Astrocyte of the cerebellum (primary cell): ENCODE results near the gene CNDP1.

Experiments
- DNase-seq: peaks from one replicate; pipeline ENCODE4 v3.0.0-alpha.2; 2011; ENCODE audit warnings: low read depth
- H3K4me3 ChIP-seq: 2 replicates; pipeline ENCODE4 v1.5.1; 2011; ENCODE audit warnings: mild to moderate bottlenecking, low read depth, low read length, moderate library complexity
- in situ Hi-C: cut with HindIII; loops from 2 replicates; pipeline ENCODE4 v1.10.0; 2017; ENCODE audit warnings: low sequenced_read_pairs
- TF ChIP-seq, protein P1 (sequence below): IDR thresholded peaks from 2 replicates; pipeline ENCODE4 v1.5.1; 2012; ENCODE audit warnings: low read length, low read depth, moderate library complexity, mild to moderate bottlenecking; ENCODE audit errors: missing control alignments

The CNDP1 gene

DNA sequence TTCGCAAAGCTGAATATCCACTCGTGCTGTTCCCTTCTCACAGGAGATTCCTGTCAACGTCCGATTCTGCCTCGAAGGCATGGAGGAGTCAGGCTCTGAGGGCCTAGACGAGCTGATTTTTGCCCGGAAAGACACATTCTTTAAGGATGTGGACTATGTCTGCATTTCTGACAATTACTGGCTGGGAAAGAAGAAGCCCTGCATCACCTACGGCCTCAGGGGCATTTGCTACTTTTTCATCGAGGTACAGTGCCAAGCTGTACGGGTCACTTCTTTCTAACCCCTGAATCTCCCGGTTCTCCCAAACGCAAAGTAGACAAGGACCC is 23.6 kb upstream of the CNDP1 start:
- no peak overlapping the region for H3K4me3 ChIP-seq
- TF ChIP-seq, protein P1, sequence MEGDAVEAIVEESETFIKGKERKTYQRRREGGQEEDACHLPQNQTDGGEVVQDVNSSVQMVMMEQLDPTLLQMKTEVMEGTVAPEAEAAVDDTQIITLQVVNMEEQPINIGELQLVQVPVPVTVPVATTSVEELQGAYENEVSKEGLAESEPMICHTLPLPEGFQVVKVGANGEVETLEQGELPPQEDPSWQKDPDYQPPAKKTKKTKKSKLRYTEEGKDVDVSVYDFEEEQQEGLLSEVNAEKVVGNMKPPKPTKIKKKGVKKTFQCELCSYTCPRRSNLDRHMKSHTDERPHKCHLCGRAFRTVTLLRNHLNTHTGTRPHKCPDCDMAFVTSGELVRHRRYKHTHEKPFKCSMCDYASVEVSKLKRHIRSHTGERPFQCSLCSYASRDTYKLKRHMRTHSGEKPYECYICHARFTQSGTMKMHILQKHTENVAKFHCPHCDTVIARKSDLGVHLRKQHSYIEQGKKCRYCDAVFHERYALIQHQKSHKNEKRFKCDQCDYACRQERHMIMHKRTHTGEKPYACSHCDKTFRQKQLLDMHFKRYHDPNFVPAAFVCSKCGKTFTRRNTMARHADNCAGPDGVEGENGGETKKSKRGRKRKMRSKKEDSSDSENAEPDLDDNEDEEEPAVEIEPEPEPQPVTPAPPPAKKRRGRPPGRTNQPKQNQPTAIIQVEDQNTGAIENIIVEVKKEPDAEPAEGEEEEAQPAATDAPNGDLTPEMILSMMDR = no peak
- in situ Hi-C loops = no loop called here
- DNase-seq = no peak

DNA sequence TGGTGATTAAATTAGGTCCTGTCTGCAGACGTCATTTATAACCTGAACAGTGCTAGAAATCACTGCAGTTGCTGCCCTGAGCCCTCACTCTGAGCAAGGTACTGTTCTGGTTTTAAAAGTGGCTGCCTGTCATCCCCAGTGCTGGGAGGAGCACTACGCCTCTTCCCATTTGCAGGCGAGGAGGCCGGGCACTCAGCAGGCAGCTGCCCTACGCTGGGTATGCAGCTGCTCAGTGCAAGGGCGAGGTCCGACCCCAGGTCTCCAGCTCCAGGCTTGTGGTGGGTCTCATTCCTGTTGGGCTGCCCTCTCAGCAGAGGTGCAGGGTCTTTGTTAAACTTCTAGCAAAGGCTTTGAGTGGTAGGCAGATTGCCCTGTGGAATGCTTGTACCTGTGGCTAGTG is 22.5 kb upstream of the CNDP1 start:
- in situ Hi-C loops = no loop called here
- no peak overlapping the region for H3K4me3 ChIP-seq
- DNase-seq = no peak
- TF ChIP-seq, protein P1 = no peak

DNA sequence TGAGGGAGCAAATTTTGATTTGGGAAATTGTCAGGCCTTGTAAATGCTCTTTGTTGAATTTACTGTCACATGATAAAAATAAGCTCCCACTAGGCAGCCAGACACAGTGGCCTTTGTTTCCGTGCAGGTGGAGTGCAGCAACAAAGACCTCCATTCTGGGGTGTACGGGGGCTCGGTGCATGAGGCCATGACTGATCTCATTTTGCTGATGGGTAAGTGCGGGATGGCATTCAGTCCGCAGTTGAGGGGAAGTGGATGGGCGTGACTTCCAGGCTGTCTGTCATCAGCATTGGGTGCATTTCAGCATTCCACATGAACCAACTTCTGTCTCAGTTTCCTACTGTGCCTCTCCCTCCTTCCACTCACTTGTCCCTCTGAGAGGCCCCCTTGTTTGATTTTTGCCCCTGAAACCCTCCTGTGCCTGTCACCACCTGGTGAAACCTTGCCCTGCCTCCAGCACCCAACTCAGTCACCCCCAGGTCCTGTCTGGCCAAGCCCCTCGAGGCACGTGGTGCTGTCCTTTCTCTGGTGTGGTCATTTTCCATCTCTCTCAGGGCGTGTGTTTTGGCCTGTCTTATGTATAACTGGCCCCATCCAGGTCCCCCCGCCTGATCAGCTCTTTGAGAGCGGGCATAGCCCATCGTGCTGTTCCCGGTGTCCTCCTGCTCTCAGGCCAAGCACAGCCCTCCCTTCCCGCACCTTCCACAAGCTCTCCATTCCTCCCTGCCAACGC is 21.8 kb upstream of the CNDP1 start:
- no peak overlapping the region for H3K4me3 ChIP-seq
- in situ Hi-C loops = no loop called here
- TF ChIP-seq, protein P1 = no peak
- DNase-seq = no peak

DNA sequence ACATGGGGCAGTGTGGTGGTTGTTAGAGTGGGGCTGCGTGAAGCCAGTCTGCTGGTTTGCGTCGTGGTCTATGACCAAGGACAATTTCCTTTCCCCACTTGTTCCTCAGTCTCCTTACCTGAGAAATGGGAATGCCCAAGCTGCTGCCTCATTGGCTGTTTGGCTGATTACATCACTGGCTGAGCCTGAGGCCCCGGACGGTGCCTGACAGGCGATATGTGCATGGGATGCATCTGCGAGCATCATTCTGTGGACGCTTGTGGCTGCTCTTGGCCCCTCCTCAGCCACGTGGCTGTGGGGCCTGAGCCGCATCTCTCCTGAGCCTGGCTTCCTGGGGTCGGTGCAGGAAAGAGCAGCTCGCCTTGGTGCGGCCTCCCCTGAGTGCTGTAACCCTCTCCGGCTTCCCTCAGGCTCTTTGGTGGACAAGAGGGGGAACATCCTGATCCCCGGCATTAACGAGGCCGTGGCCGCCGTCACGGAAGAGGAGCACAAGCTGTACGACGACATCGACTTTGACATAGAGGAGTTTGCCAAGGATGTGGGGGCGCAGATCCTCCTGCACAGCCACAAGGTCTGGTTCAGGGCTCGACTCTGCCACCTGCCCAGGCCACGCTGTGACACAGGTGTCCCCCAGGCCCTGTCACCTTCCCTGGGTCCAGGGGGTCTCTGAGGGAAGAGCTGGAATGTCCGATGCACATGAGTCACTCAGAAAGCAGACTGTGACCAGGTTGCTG is 21.0 kb upstream of the CNDP1 start:
- in situ Hi-C loops = no loop called here
- DNase-seq = no peak
- TF ChIP-seq, protein P1 = no peak
- H3K4me3 ChIP-seq = no peak overlapping the region

DNA sequence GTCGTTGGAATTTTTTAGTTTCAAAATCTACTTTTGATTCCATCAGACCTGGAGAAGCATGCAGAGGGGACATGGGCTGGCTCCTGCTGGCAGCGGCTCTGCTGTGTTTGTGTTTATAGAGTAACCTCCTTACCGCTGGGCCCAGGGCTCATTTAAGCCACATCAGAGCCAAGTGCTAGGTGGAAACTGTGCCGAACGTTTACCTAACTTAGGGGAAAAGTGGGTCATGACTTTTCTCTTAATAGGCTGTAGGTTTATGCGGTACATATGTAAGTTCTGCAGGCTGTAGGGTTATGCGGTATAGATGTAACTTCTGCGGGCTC is 20.5 kb upstream of the CNDP1 start:
- TF ChIP-seq, protein P1 = no peak
- no peak for DNase-seq
- H3K4me3 ChIP-seq = no peak overlapping the region
- in situ Hi-C loops = no loop called here

DNA sequence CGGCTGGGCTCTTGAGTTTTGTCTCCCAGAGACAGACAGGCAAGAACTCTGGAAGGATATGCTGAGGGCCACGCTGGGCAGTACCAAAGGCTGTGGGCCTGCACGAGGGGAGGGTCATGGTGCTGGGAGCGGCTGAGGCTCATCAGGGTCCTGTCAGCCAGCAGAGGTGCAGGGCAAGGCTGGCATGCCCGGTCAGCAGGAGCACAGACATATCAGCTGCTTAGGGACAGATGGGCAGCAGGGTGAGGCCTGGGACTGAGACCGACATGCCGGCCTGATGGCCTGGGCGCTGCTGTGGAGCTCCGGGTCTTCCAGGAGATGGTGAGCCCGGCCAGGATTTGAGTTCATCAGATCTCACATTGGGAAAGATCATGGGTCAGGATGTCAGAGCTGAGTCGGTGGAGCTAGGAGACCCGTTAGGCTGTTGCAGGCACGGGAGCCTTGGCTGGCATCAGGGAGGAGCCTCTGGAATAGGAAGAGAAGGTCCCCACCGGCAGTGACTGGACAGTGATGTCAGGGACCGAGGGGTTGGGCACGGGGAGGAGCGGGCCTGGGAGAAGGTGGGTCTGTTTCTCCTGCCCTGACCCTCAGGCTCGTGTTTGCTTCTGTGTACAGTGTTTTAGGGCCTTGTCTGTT is 19.3 kb upstream of the CNDP1 start:
- DNase-seq = no peak
- no peak overlapping the region for H3K4me3 ChIP-seq
- in situ Hi-C loops = no loop called here
- TF ChIP-seq, protein P1 = no peak
